NB4 (cell line): ENCODE results near the gene ZNF618.

Experiments
- DNase-seq: peaks from one replicate; pipeline ENCODE4 v3.0.0; 2010; ENCODE audit warnings: low read depth
- H3K4me3 ChIP-seq: one replicate; pipeline ENCODE4 v1.5.1; 2011; ENCODE audit warnings: mild to moderate bottlenecking, low read depth, low read length, moderate library complexity
- CTCF ChIP-seq: IDR thresholded peaks from one replicate; pipeline ENCODE4 v1.5.1; 2012; ENCODE audit warnings: low read depth, low read length
- MAX ChIP-seq: IDR thresholded peaks from 2 replicates; pipeline ENCODE4 v1.6.1; 2011; ENCODE audit warnings: low read depth, low read length
- MYC ChIP-seq: IDR thresholded peaks from 2 replicates; pipeline ENCODE4 v1.6.1; 2011; ENCODE audit warnings: low read depth, low read length
- POLR2A ChIP-seq: IDR thresholded peaks from 2 replicates; pipeline ENCODE4 v1.6.1; 2011; ENCODE audit warnings: mild to moderate bottlenecking; ENCODE audit not compliant: insufficient read length; ENCODE audit errors: extremely low read depth

Gene ZNF618

GRCh38 chr9:113876151-113876992, at the start of gene ZNF618:
ZNF618 (plus strand) TSS chr9:113876309; CDS start chr9:113876381, 72 bp downstream.
- DNase-seq: peak; percentile 55
- H3K4me3 ChIP-seq: peak within 1 kb of the TSS; percentile 80
- TF ChIP-seq MAX (no peak), CTCF (no peak), MYC (no peak), POLR2A (no peak)

GRCh38 chr9:113828221-113828620, 47.9 kb upstream of the ZNF618 start:
- no peak for DNase-seq
- H3K4me3 ChIP-seq: no peak overlapping the region
- TF ChIP-seq MYC (no peak), POLR2A (no peak), MAX (no peak), CTCF (no peak)

- TF ChIP-seq MAX (no peak), POLR2A (no peak), CTCF (no peak), MYC (no peak)
- DNase-seq: no peak
- H3K4me3 ChIP-seq: no peak overlapping the region
Measured at GRCh38 chr9:113837334-113837733, 38.8 kb upstream of the ZNF618 start.

GRCh38 chr9:113842086-113842485, 34.0 kb upstream of the ZNF618 start:
- TF ChIP-seq MYC (no peak), CTCF (no peak), MAX (no peak), POLR2A (no peak)
- no peak for DNase-seq

GRCh38 chr9:113844466-113844865, 31.6 kb upstream of the ZNF618 start:
- TF ChIP-seq CTCF: no peak
- no peak for TF ChIP-seq MAX
- no peak for TF ChIP-seq POLR2A
- TF ChIP-seq MYC: no peak
- no peak overlapping the region for H3K4me3 ChIP-seq
- no peak for DNase-seq

More at GRCh38 chr9:113842086-113842485, 34.0 kb upstream of the ZNF618 start:
- no peak overlapping the region for H3K4me3 ChIP-seq
